Measurements from ENCODE around the gene FAT3.

DNA sequence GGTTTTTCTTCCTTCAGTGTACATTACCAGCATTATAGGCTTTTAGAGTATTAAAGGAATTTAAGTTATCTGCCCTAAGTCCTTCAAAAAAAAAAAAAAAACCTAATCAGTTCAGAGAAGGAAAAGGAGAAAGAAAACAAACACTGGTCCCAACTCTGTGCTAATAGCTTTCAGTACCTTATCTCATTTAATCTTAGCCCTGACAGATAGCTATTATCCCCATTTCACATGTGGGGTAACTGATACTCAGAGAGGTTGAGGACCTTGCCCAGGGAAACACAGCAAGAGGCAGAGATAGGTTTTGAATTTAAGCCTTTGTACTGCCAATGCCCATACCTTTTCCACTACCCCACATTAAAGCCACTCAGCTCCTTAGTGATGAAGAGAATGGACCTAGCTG lies 43.4 kb downstream of the FAT3 start:
- TF ChIP-seq, protein P1, sequence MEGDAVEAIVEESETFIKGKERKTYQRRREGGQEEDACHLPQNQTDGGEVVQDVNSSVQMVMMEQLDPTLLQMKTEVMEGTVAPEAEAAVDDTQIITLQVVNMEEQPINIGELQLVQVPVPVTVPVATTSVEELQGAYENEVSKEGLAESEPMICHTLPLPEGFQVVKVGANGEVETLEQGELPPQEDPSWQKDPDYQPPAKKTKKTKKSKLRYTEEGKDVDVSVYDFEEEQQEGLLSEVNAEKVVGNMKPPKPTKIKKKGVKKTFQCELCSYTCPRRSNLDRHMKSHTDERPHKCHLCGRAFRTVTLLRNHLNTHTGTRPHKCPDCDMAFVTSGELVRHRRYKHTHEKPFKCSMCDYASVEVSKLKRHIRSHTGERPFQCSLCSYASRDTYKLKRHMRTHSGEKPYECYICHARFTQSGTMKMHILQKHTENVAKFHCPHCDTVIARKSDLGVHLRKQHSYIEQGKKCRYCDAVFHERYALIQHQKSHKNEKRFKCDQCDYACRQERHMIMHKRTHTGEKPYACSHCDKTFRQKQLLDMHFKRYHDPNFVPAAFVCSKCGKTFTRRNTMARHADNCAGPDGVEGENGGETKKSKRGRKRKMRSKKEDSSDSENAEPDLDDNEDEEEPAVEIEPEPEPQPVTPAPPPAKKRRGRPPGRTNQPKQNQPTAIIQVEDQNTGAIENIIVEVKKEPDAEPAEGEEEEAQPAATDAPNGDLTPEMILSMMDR (conservative IDR thresholded peaks at IDR 0.05 in 1 of 2, IDR thresholded peaks at IDR 0.05 in 1 of 2; ENCODE audit: low read depth in 1 of 2, low read length in 2 of 2), result no peak
- TF ChIP-seq EZH2 (IDR thresholded peaks at IDR 0.05; ENCODE audit: low read length, missing control alignments), result no peak

Data from fibroblast of lung (primary cell).